HEK293 (cell line): Measurements from ENCODE around the gene MYZAP.

Experiments used
- BCL11B ChIP-seq: fragments of 450-650 bp; formaldehyde crosslinking; IDR thresholded peaks from 2 replicates; pipeline ENCODE4 v1.5.1; 2016; ENCODE audit warnings: low read depth, missing biosample characterization, missing genetic modification characterization
- CTCF ChIP-seq: fragments of 450-650 bp; formaldehyde crosslinking; IDR thresholded peaks from 2 replicates; pipeline ENCODE4 v1.5.1; 2016; ENCODE audit warnings: missing biosample characterization, missing genetic modification characterization
- HOXA7 ChIP-seq: sonication (generic); formaldehyde crosslinking; IDR thresholded peaks from 2 replicates; pipeline ENCODE4 v1.8.1; 2022; ENCODE audit warnings: missing genetic modification reagents, borderline replicate concordance
- SALL2 ChIP-seq: fragments of 450-650 bp; formaldehyde crosslinking; IDR thresholded peaks from 2 replicates; pipeline ENCODE4 v1.5.0; 2017; ENCODE audit warnings: missing biosample characterization, mild to moderate bottlenecking, missing genetic modification characterization, borderline replicate concordance
- SETDB1 ChIP-seq: IDR thresholded peaks from one replicate; pipeline ENCODE4 v1.6.1; 2017; ENCODE audit warnings: mild to moderate bottlenecking, low read length, moderate library complexity, mixed read lengths; ENCODE audit not compliant: insufficient read length
- YY1 ChIP-seq: fragments of 450-650 bp; formaldehyde crosslinking; IDR thresholded peaks from 2 replicates; pipeline ENCODE4 v1.5.1; 2018; ENCODE audit warnings: missing biosample characterization, missing genetic modification characterization
- ZNF112 ChIP-seq: fragments of 450-650 bp; formaldehyde crosslinking; IDR thresholded peaks from 2 replicates; pipeline ENCODE4 v1.5.0; 2017; ENCODE audit warnings: missing biosample characterization, missing genetic modification characterization
- ZNF146 ChIP-seq: fragments of 450-650 bp; formaldehyde crosslinking; IDR thresholded peaks from 2 replicates; pipeline ENCODE4 v1.5.1; 2016; ENCODE audit warnings: missing biosample characterization, missing genetic modification characterization
- ZNF175 ChIP-seq: fragments of 450-650 bp; formaldehyde crosslinking; IDR thresholded peaks from 2 replicates; pipeline ENCODE4 v1.5.1; 2016; ENCODE audit warnings: missing biosample characterization, missing genetic modification characterization
- ZNF449 ChIP-seq: fragments of 450-650 bp; formaldehyde crosslinking; IDR thresholded peaks from 2 replicates; pipeline ENCODE4 v1.5.1; 2017; ENCODE audit warnings: missing biosample characterization, mild to moderate bottlenecking, missing genetic modification characterization, moderate library complexity
- ZNF600 ChIP-seq: fragments of 450-650 bp; formaldehyde crosslinking; IDR thresholded peaks from 2 replicates; pipeline ENCODE4 v1.5.1; 2016; ENCODE audit warnings: missing biosample characterization, missing genetic modification characterization
- ZNF785 ChIP-seq: fragments of 450-650 bp; formaldehyde crosslinking; IDR thresholded peaks from 2 replicates; pipeline ENCODE4 v1.5.1; 2016; ENCODE audit warnings: missing biosample characterization, missing genetic modification characterization
- ZNF830 ChIP-seq: fragments of 450-650 bp; IDR thresholded peaks from 2 replicates; pipeline ENCODE4 v1.5.0; 2018; ENCODE audit warnings: missing biosample characterization, missing genetic modification characterization, low read depth, mild to moderate bottlenecking, moderate library complexity
- ZSCAN18 ChIP-seq: fragments of 450-650 bp; formaldehyde crosslinking; IDR thresholded peaks from 2 replicates; pipeline ENCODE4 v1.5.1; 2016; ENCODE audit warnings: missing biosample characterization, missing genetic modification characterization

DNA sequence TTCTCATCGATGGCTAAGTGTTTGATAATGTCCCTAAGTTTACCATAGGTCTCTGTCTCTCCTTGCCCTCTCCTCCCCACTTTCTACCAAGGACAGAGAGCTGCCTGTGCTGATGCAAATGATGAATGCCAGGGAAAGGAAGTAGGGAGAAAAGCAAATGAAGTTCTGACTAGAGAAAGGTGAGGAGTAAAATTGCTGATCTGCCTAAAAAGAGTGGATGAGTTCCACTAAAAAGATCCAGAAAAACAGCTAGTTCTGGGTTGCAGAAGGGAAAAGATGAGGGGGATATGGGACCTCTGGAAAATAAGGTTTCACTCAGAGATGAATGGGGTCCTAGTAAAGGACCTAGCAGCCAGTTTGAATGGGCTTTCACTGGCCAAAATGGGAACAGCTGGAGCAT lies 13.8 kb downstream of the MYZAP start:
- TF ChIP-seq ZNF785 = no peak
- TF ChIP-seq HOXA7 = no peak
- TF ChIP-seq CTCF (tag by site-specific recombination) = no peak
- TF ChIP-seq ZNF175 = no peak
- no peak for TF ChIP-seq ZSCAN18 (tag by site-specific recombination)
- TF ChIP-seq ZNF600 = no peak
- TF ChIP-seq ZNF830 (tag by site-specific recombination) = no peak
- no peak for TF ChIP-seq ZNF146 (tag by site-specific recombination)
- no peak for TF ChIP-seq ZNF112 (tag by site-specific recombination)
- TF ChIP-seq YY1 (tag by site-specific recombination) = no peak
- no peak for TF ChIP-seq SALL2 (tag by site-specific recombination)
- TF ChIP-seq ZNF449 (tag by site-specific recombination) = no peak
- no peak for TF ChIP-seq BCL11B (tag by site-specific recombination)
- no peak for TF ChIP-seq SETDB1
